HepG2 (cell line): ENCODE data around the gene ARL4D. TPM values are rescaled to one million over a fixed set of nuclear protein-coding genes. Genes with fewer than 3 reads are reported as not detected.

Source experiments
- ADNP ChIP-seq: sonication (generic); formaldehyde crosslinking; IDR thresholded peaks from 2 replicates; pipeline ENCODE4 v1.4.0; 2020; ENCODE audit warnings: missing genetic modification reagents
- AGO2 ChIP-seq: fragments of 200-400 bp; formaldehyde crosslinking; optimal IDR thresholded peaks from 2 replicates; pipeline ENCODE3; 2017; ENCODE audit warnings: mild to moderate bottlenecking, low read depth, low read length, moderate library complexity
- CEBPG ChIP-seq: IDR thresholded peaks from 2 replicates; pipeline ENCODE4 v1.6.1; 2016
- DBP ChIP-seq: sonication (generic); formaldehyde crosslinking; IDR thresholded peaks from 2 replicates; pipeline ENCODE4 v1.4.0; 2020; ENCODE audit warnings: missing genetic modification reagents; ENCODE audit errors: not compliant biosample characterization
- DMAP1 ChIP-seq: IDR thresholded peaks from 2 replicates; pipeline ENCODE4 v1.6.1; 2016
- HDAC1 ChIP-seq: sonication (generic); formaldehyde crosslinking; IDR thresholded peaks from 2 replicates; pipeline ENCODE4 v1.5.1; 2020; ENCODE audit warnings: mild to moderate bottlenecking, missing genetic modification reagents
- NR3C1 ChIP-seq: sonication (generic); formaldehyde crosslinking; IDR thresholded peaks from 2 replicates; pipeline ENCODE4 v1.4.0; 2020; ENCODE audit warnings: missing genetic modification reagents
- REL ChIP-seq: sonication (generic); formaldehyde crosslinking; conservative IDR thresholded peaks from 2 replicates; pipeline ENCODE4 v1.8.0; 2022; ENCODE audit warnings: mild to moderate bottlenecking, missing genetic modification reagents, moderate library complexity
- UBTF ChIP-seq: sonication (generic); formaldehyde crosslinking; IDR thresholded peaks from 2 replicates; pipeline ENCODE4 v1.4.0; 2020; ENCODE audit warnings: mild to moderate bottlenecking, missing genetic modification reagents
- ZNF446 ChIP-seq: sonication (generic); formaldehyde crosslinking; IDR thresholded peaks from 2 replicates; pipeline ENCODE4 v1.5.0; 2020; ENCODE audit warnings: mild to moderate bottlenecking, missing genetic modification reagents
- ZNF543 ChIP-seq: sonication (generic); formaldehyde crosslinking; IDR thresholded peaks from 2 replicates; pipeline ENCODE4 v1.4.0; 2020; ENCODE audit warnings: mild to moderate bottlenecking, missing genetic modification reagents
- ZNF589 ChIP-seq: sonication (generic); formaldehyde crosslinking; conservative IDR thresholded peaks from 2 replicates; pipeline ENCODE4 v1.8.0; 2022; ENCODE audit warnings: mild to moderate bottlenecking, moderate library complexity, missing genetic modification reagents
- ZNF615 ChIP-seq: sonication (generic); formaldehyde crosslinking; IDR thresholded peaks from 2 replicates; pipeline ENCODE4 v1.5.0; 2020; ENCODE audit warnings: mild to moderate bottlenecking, missing genetic modification reagents, borderline replicate concordance
- ZNF672 ChIP-seq: sonication (generic); formaldehyde crosslinking; IDR thresholded peaks from 2 replicates; pipeline ENCODE4 v1.8.1; 2022; ENCODE audit warnings: missing genetic modification reagents
- ZNF891 ChIP-seq: sonication (generic); formaldehyde crosslinking; IDR thresholded peaks from 2 replicates; pipeline ENCODE4 v1.5.0; 2020; ENCODE audit warnings: mild to moderate bottlenecking, missing genetic modification reagents
- polyA plus RNA-seq, 8 experiments: library from polyadenylated mRNA; depleted of rRNA in 3 of 8; stranded (reverse) in 7 of 8; unstranded in 1 of 8; fragments of >200 nt; fragmentation: Illumina TruSeq in 4 of 8; extraction: Trizol in 4 of 8; gene quantifications; 2 replicates each; pipeline versions ENCODE4 v1.2.1 to v1.2.3, GENCODE V29; 2011 to 2016; ENCODE audit warnings: low read depth in 4 of 8, missing spikeins in 1 of 8, mixed read lengths in 1 of 8; ENCODE audit not compliant: insufficient read depth in 1 of 8
- total RNA-seq, 5 experiments: library from RNA; depleted of rRNA; stranded (reverse); fragments of >200 nt; fragmentation: Illumina TruSeq; extraction: Trizol; gene quantifications; 2 replicates each; pipeline ENCODE4 v1.2.3, GENCODE V29; 2016; ENCODE audit warnings: low read depth in 1 of 5
- TF ChIP-seq, protein P1 (sequence below): sonication (generic); formaldehyde crosslinking; IDR thresholded peaks from 2 replicates; pipeline ENCODE4 v1.8.1; 2023; ENCODE audit warnings: missing genetic modification reagents, inconsistent platforms, borderline replicate concordance
- TF ChIP-seq, protein P2 (sequence below): sonication (generic); formaldehyde crosslinking; IDR thresholded peaks from 2 replicates; pipeline ENCODE4 v1.5.0; 2020; ENCODE audit warnings: missing genetic modification reagents
- TF ChIP-seq, protein P3 (sequence below), 2 experiments: fragments of 450-650 bp in 1 of 2; sonication (generic) in 1 of 2; formaldehyde crosslinking; IDR thresholded peaks; 2 replicates each; pipeline versions ENCODE4 v1.5.0 to v1.8.0; 2020 to 2022; ENCODE audit warnings: mild to moderate bottlenecking in 1 of 2, missing genetic modification reagents in 1 of 2

Gene ARL4D
- total and polyA plus RNA-seq, 2 of the 13 experiments (the other 11 are each of a cell fraction or from before 2014, with no cell fraction given): 9.0 to 25.9 TPM

- TF ChIP-seq ZNF615 (CRISPR knock-in tag) (no peak), DMAP1 (CRISPR knock-in tag) (peak; percentile 44), ZNF672 (no peak), ADNP (CRISPR knock-in tag) (no peak), ZNF543 (CRISPR knock-in tag) (0 out of 2 replicates have a peak, but pooled peaks have one; percentile 10), ZNF446 (no peak; the same call in none of the 2 replicates), HDAC1 (peak; percentile 67), DBP (CRISPR knock-in tag) (no peak), REL (CRISPR knock-in tag) (no peak), NR3C1 (no peak), ZNF891 (CRISPR knock-in tag) (peak; percentile 74; the same call in 1 of the 2 replicates), UBTF (peak; percentile 95), ZNF589 (CRISPR knock-in tag) (no peak), AGO2 (peak; percentile 87), CEBPG (CRISPR knock-in tag) (no peak)
- TF ChIP-seq, protein P1, sequence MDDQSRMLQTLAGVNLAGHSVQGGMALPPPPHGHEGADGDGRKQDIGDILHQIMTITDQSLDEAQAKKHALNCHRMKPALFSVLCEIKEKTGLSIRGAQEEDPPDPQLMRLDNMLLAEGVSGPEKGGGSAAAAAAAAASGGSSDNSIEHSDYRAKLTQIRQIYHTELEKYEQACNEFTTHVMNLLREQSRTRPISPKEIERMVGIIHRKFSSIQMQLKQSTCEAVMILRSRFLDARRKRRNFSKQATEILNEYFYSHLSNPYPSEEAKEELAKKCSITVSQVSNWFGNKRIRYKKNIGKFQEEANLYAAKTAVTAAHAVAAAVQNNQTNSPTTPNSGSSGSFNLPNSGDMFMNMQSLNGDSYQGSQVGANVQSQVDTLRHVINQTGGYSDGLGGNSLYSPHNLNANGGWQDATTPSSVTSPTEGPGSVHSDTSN (CRISPR knock-in tag): 0 out of 2 replicates have a peak, but pooled peaks have one; percentile 4
- TF ChIP-seq, protein P2, sequence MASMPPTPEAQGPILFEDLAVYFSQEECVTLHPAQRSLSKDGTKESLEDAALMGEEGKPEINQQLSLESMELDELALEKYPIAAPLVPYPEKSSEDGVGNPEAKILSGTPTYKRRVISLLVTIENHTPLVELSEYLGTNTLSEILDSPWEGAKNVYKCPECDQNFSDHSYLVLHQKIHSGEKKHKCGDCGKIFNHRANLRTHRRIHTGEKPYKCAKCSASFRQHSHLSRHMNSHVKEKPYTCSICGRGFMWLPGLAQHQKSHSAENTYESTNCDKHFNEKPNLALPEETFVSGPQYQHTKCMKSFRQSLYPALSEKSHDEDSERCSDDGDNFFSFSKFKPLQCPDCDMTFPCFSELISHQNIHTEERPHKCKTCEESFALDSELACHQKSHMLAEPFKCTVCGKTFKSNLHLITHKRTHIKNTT (CRISPR knock-in tag): no peak
- TF ChIP-seq, protein P3, sequence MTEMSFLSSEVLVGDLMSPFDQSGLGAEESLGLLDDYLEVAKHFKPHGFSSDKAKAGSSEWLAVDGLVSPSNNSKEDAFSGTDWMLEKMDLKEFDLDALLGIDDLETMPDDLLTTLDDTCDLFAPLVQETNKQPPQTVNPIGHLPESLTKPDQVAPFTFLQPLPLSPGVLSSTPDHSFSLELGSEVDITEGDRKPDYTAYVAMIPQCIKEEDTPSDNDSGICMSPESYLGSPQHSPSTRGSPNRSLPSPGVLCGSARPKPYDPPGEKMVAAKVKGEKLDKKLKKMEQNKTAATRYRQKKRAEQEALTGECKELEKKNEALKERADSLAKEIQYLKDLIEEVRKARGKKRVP (CRISPR knock-in tag; IDR thresholded peaks at IDR 0.05): no peak
Measured at GRCh38 chr17:43368740-43369506, 29.9 kb upstream of the ARL4D start (continued).
